Heart right ventricle (tissue), 16 donors: Measurements from ENCODE around the gene ATL2. TPM values are rescaled to one million over a fixed set of nuclear protein-coding genes. Genes with fewer than 3 reads are reported as not detected.
A peak's percentile ranks its signal among the peaks of the same experiment; 100 is the strongest.

ENCODE experiments used
- ATAC-seq, 8 donors: fragments of 200-7000 bp; cut with Tn5 transposase; one replicate each; pipeline ENCODE4 v1.9.1; 2020; ENCODE audit warnings: mild to moderate bottlenecking in 8 of 8, moderate library complexity in 8 of 8, moderate number of reproducible peaks in 1 of 8
- DNase-seq, 2 donors: peaks; one replicate each; pipeline ENCODE4 v3.0.0-alpha.2; 2020
- H3K27ac ChIP-seq, 10 donors: fragments of 200-600 bp; sonication (generic) in 2 of 10; one replicate each; pipeline versions ENCODE4 v1.5.0 to v1.8.0; 2020 to 2022; ENCODE audit warnings: mild to moderate bottlenecking in 3 of 10
- H3K27me3 ChIP-seq, 7 donors: fragments of 200-600 bp; one replicate each; pipeline ENCODE4 v1.8.0; 2021 to 2022; ENCODE audit warnings: mild to moderate bottlenecking in 2 of 7
- H3K36me3 ChIP-seq, 9 donors: fragments of 200-600 bp; sonication (generic) in 1 of 9; one replicate each; pipeline versions ENCODE4 v1.5.0 to v1.8.0; 2020 to 2022; ENCODE audit warnings: mild to moderate bottlenecking in 2 of 9
- H3K4me1 ChIP-seq, 9 donors: fragments of 200-600 bp; sonication (generic) in 1 of 9; one replicate each; pipeline versions ENCODE4 v1.5.0 to v1.8.0; 2020 to 2022; ENCODE audit warnings: mild to moderate bottlenecking in 4 of 9
- H3K4me3 ChIP-seq, 10 donors: fragments of 200-600 bp; sonication (generic) in 2 of 10; one replicate each; pipeline versions ENCODE4 v1.5.0 to v1.8.0; 2020 to 2022; ENCODE audit warnings: mild to moderate bottlenecking in 7 of 10, moderate library complexity in 2 of 10
- H3K9me3 ChIP-seq, 11 donors: fragments of 200-600 bp in 10 of 11; sonication (generic) in 2 of 11; one replicate each; pipeline versions ENCODE4 v1.5.0 to v1.8.0; 2013 to 2022; ENCODE audit warnings: mild to moderate bottlenecking in 2 of 11, control low read depth in 1 of 11, moderate library complexity in 1 of 11
- CTCF ChIP-seq, 9 donors: fragments of 200-600 bp; sonication (generic) in 2 of 9; IDR thresholded peaks; one replicate each; pipeline versions ENCODE4 v1.5.0 to v1.8.0; 2021 to 2022; ENCODE audit warnings: antibody characterized with exemption in 9 of 9, mild to moderate bottlenecking in 5 of 9, moderate library complexity in 1 of 9
- WGBS, 2 donors: extraction: QIAGEN DNeasy Blood & Tissue Kit; methylation state at CpG; one replicate each; pipeline ENCODE4 v1.1.7; 2013; ENCODE audit warnings: inconsistent platforms in 1 of 2; 5-methylcytosine and 5-hydroxymethylcytosine counted together
- intact Hi-C, 10 donors: fragments of 100-400 bp; cut with DNase I; formaldehyde crosslinking; loops; one replicate each; pipeline versions ENCODE4 v1.11.1 to v1.14.2; 2022
- polyA plus RNA-seq, 2 donors: library from polyadenylated mRNA; stranded (reverse); fragments of 200-250 nt; gene quantifications; one replicate each; pipeline ENCODE4 v1.2.3, GENCODE V29; 2013
- total RNA-seq, 10 donors: library from RNA; stranded (reverse); fragmentation: NEBNext Ultra II Directional in 3 of 10; extraction: Animal tissue kit (Norgen Biotek cat#: 25700) in 3 of 10; gene quantifications; one replicate each; pipeline versions ENCODE4 v1.2.1 to v1.2.4, GENCODE V29; 2021 to 2023
- donor health status: Arrhythmogenic right ventricular cardiomyopathy.
- donor health status: ischemic (EF 13 %, LVEDD 7.1; RV severe dilation, severe dysfunction).
- donor health status: healthy with polysubstance abuse.
- donor health status: DM: no; HTN: yes; CAD: no.
- donor health status: DM: no; HTN: no; CAD: no.
- donor health status: ischemic (EF 25% LVEDD 6.9; RV normal size, moderate dysfunction).
- donor health status: ischemic (EF 25% LVEDD 5.7; RV mildly dilated, moderate dysfunction).
- donor health status: healthy.
- donor health status: DM: yes; HTN: yes; CAD: no.
- donor health status: Ischemic cardiomyopathy.
- donor health status: ischemic (EF 35%, LVEDD 5.7; RV mildly dilated, moderate dysfunction).
- donor health status: nonischemic (EF 11% LVEDD 7.7; RV severe dilation, severe dysfunction).
- donor health status: DM: yes; HTN: yes; CAD: no.
- donor health status: PGD.
- donor health status: ischemic (EF 29% LVEDD 5.4; RV normal size, mild dysfunction).
- donor health status: nonischemic (EF 23%, LVEDD 6.1; RV moderate dilation, normal function).

ATL2 gene
- total and polyA plus RNA-seq, 12 donors: 14.1 to 46.2 (median 30.2) TPM

GRCh38 chr2:38265461-38265860 is 111.6 kb downstream of the ATL2 start:
- WGBS, 2 donors: 81 to 90% methylated on average over 3 of the region's 3 CpGs
- intact Hi-C loops: loop anchor here in 1 of 10 donors (10.0 kb wide), 1 partner anchor 81 kb away; no protein-coding TSS in a partner anchor
- no peaks in the 10 kb centered on the region for H3K27me3 ChIP-seq
- no peak for TF ChIP-seq CTCF (IDR thresholded peaks at IDR 0.05)
- peak in 2 of 8 donors; percentile 27 to 80 for ATAC-seq
- peak overlapping the region in 6 of 10 donors; percentile 44 to 69 (median 53) for H3K27ac ChIP-seq
- no peaks in the 10 kb centered on the region for H3K9me3 ChIP-seq
- peaks cover 0 to 38% (median 0%) of the 10 kb centered on the region in 9 donors for H3K4me1 ChIP-seq
- no peaks in the 10 kb centered on the region for H3K36me3 ChIP-seq
- no peak for DNase-seq
- H3K4me3 ChIP-seq: no peak overlapping the region

DNA sequence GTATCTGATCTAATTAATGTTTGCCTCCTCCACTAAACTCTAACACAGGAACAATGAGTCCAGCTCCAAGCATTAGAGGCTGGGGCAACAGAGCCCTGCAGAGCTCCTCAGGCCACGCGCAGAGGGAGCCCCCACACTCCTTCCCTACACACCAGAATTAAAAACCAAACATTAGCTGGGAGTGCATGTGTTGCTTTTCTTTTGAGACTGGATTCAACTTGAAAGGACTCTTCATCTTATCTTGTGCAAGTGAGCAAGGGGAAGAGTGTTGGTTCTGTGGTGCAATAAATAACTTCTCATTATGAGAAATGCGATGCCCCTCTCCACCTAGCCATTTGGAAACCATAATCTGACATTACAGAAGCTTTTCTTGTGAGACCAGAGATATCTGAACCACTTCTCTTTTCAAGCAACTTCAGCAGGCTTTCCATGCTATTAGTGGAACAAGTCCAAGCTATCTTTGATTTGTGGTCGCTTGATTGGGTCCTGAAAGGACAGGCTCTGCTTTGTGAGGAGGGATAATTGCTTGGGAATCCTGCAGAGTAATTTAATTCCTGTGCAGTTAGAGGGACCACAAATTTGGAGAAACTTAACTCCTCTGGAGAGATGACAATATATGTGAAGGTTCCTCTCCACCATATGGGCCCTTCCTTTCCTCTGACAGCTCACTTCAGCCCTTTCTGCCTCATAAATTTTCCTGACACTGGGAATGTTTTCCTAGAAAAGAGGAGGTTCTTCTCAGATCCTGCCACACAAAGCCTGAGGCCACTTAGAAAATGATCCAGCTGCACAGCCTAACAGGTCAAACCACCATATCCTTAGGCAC is 112.5 kb downstream of the ATL2 start:
- H3K4me1 ChIP-seq: peaks cover 0 to 38% (median 0%) of the 10 kb centered on the region in 9 donors
- H3K9me3 ChIP-seq: no peaks in the 10 kb centered on the region
- intact Hi-C loops: loop anchor here in 1 of 10 donors (10.0 kb wide), 1 partner anchor 80 kb away; no protein-coding TSS in a partner anchor
- no peak for DNase-seq
- peak in 3 of 8 donors; percentile 12 to 34 (median 28) for ATAC-seq
- WGBS, 2 donors: 72 to 82% methylated on average over 4 of the region's 4 CpGs
- peak overlapping the region in 6 of 10 donors; percentile 17 to 68 (median 48) for H3K27ac ChIP-seq
- no peaks in the 10 kb centered on the region for H3K36me3 ChIP-seq
- TF ChIP-seq CTCF (IDR thresholded peaks at IDR 0.05): no peak
- no peaks in the 10 kb centered on the region for H3K27me3 ChIP-seq
- H3K4me3 ChIP-seq: no peak overlapping the region

DNA sequence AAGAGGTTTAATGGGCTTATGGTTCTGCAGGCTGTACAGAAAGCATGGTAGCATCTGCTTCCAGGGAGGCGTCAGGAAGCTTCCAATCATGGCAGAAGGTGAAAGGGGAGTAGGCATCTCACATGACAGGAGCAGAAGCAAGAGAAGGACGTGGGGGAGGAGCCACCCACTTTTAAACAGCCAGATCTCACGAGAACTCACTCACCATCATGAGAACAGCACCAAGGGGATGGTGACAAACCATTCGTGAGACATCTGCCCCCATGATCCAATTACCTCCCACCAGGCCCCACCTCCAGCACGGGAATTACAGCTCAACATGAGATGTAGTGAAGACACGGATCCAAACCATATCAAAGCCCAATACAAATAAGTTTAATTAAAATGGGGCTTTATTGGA is 113.8 kb downstream of the ATL2 start:
- H3K36me3 ChIP-seq: no peaks in the 10 kb centered on the region
- intact Hi-C loops: loop anchor here in 1 of 10 donors (10.0 kb wide), 1 partner anchor 78 kb away; no protein-coding TSS in a partner anchor

More for the DNA sequence above, 113.8 kb downstream of the ATL2 start:
- ATAC-seq: no peak
- Histone ChIP-seq H3K27ac (no peak overlapping the region), H3K4me3 (no peak overlapping the region), H3K9me3 (no peaks in the 10 kb centered on the region), H3K27me3 (no peaks in the 10 kb centered on the region), H3K4me1 (peaks cover 0 to 47% (median 0%) of the 10 kb centered on the region in 9 donors)
- TF ChIP-seq CTCF (IDR thresholded peaks at IDR 0.05): no peak
- WGBS, 2 donors: 82 to 87% methylated on average over 6 of the region's 6 CpGs
- DNase-seq: no peak
